Gastroesophageal sphincter (tissue), 3 donors: ENCODE results near the gene MRRF.

Source experiments
- POLR2AphosphoS5 ChIP-seq: sonication (generic); formaldehyde crosslinking; IDR thresholded peaks from one replicate; pipeline ENCODE4 v1.6.1; 2017; ENCODE audit warnings: antibody characterized with exemption
- TF ChIP-seq, protein P1 (sequence below), 4 experiments: fragments of 200-600 bp in 2 of 4; fragments of 450-650 bp in 2 of 4; sonication (generic) in 1 of 4; IDR thresholded peaks; one replicate each; pipeline ENCODE4 v1.5.1; 2017 to 2019; ENCODE audit warnings: antibody characterized with exemption in 4 of 4, mild to moderate bottlenecking in 2 of 4, moderate library complexity in 2 of 4

DNA sequence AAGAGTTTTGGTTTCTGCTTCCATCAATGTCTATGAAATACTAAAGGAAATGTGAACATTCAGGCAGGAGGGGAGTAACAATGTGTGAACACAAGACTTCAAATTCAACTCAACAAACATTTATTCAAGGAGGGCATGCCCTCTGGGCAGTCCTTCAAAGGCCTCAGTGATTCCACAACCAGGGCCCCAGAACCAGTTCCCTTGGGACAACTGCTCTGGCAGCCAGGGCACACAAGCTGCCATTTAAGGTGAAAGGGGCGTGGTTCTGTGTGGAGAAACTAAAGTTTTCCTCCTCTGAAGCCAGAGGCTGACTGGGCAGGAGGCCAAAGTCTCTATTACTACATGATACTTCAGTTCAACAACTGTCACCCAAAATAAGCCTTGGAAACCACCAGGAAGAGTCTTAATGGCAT is 3.2 kb upstream of the MRRF start:
- TF ChIP-seq, protein P1, sequence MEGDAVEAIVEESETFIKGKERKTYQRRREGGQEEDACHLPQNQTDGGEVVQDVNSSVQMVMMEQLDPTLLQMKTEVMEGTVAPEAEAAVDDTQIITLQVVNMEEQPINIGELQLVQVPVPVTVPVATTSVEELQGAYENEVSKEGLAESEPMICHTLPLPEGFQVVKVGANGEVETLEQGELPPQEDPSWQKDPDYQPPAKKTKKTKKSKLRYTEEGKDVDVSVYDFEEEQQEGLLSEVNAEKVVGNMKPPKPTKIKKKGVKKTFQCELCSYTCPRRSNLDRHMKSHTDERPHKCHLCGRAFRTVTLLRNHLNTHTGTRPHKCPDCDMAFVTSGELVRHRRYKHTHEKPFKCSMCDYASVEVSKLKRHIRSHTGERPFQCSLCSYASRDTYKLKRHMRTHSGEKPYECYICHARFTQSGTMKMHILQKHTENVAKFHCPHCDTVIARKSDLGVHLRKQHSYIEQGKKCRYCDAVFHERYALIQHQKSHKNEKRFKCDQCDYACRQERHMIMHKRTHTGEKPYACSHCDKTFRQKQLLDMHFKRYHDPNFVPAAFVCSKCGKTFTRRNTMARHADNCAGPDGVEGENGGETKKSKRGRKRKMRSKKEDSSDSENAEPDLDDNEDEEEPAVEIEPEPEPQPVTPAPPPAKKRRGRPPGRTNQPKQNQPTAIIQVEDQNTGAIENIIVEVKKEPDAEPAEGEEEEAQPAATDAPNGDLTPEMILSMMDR (IDR thresholded peaks at IDR 0.05): no peak
- no peak for TF ChIP-seq POLR2AphosphoS5
